ENCODE data around the gene TMED5.

DNA sequence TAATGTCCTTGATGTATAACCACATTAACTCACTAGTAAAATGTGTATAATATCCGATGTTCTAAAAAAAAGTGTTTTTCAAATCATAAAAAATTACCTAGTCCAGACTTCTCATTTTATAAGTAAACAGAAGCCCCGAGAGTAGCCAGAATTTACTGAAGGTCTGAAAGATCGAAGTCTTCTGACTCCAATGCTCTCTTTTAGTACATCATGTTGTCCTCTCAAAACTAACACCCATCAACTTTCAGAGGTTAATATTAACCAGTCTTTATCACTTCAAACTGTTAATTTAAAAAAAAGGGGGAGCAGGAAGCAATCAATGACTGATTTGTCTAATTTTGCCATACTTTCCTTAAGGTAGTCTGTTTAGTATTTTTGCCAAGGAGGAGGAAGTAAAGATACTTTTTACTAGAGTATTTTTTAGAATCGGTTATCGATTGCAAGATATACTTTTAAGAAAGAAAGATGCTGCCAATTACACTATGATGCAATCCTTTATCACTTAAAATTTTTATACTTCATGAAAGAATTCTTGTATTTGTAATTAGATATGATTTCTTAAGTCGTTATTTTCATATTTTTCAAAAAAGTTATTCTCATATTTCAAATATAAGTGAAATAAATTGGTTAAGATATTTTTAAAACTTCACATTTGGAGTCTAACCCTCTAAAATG is 25.8 kb upstream of the TMED5 start:
- TF ChIP-seq, protein P1, sequence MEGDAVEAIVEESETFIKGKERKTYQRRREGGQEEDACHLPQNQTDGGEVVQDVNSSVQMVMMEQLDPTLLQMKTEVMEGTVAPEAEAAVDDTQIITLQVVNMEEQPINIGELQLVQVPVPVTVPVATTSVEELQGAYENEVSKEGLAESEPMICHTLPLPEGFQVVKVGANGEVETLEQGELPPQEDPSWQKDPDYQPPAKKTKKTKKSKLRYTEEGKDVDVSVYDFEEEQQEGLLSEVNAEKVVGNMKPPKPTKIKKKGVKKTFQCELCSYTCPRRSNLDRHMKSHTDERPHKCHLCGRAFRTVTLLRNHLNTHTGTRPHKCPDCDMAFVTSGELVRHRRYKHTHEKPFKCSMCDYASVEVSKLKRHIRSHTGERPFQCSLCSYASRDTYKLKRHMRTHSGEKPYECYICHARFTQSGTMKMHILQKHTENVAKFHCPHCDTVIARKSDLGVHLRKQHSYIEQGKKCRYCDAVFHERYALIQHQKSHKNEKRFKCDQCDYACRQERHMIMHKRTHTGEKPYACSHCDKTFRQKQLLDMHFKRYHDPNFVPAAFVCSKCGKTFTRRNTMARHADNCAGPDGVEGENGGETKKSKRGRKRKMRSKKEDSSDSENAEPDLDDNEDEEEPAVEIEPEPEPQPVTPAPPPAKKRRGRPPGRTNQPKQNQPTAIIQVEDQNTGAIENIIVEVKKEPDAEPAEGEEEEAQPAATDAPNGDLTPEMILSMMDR (IDR thresholded peaks at IDR 0.05; ENCODE audit: low read depth, low read length), result no peak
- TF ChIP-seq POLR2A (IDR thresholded peaks at IDR 0.05; ENCODE audit: extremely low read depth, insufficient read length), result no peak
- TF ChIP-seq, protein P2, sequence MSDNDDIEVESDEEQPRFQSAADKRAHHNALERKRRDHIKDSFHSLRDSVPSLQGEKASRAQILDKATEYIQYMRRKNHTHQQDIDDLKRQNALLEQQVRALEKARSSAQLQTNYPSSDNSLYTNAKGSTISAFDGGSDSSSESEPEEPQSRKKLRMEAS (IDR thresholded peaks at IDR 0.05; ENCODE audit: low read depth, low read length), result no peak
